A673 (cell line): ENCODE measurements around the gene KATNAL2.

Experiments used
- CTCF ChIP-seq: fragments of 300-800, 200-600 bp; sonication (generic); conservative IDR thresholded peaks from 2 replicates; pipeline ENCODE4 v1.5.1; 2017; ENCODE audit warnings: low read depth, mild to moderate bottlenecking, antibody characterized with exemption, low read length, moderate library complexity, mixed read lengths
- EZH2 ChIP-seq: fragments of 200-600 bp; sonication (generic); IDR thresholded peaks from 2 replicates; pipeline ENCODE4 v1.6.1; 2017; ENCODE audit warnings: borderline replicate concordance, low read depth, mild to moderate bottlenecking, mixed read lengths, antibody characterized with exemption, low read length; ENCODE audit not compliant: poor library complexity, severe bottlenecking

DNA sequence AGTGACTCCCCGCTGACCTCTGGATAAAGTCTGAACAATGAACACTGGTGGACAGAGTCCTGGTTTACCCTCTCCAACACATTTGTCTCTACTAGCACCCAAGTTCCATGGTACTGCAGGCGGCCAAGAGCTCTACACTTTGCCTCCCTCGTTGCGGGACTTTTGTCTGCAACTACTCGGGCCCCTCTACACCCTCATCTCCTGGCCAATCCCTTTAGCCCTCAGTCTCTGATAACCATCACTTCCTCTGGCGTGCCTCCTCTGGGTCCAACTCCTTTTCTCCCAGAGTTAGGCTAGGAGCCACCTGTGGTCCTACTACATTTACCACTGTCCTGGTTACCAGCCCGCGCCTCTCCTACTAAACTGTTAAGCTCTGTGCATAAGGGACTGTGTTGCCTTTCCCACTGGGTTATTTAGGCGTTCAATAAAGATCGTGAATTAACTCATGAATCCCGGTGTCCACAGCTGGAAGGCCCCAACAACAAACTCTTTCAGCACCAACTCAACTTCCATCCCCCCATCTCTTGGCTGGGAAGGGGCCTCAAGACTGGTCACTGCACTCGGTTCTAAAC is 232.1 kb downstream of the KATNAL2 start:
- TF ChIP-seq CTCF = no peak
- TF ChIP-seq EZH2 = no peak
